Measurements from ENCODE around the gene E2F4. TPM values are rescaled to one million over a fixed set of nuclear protein-coding genes. Genes with fewer than 3 reads are reported as not detected.

The E2F4 gene
- total RNA-seq, 1 donor from 2014 or later = 35.3 TPM

DNA sequence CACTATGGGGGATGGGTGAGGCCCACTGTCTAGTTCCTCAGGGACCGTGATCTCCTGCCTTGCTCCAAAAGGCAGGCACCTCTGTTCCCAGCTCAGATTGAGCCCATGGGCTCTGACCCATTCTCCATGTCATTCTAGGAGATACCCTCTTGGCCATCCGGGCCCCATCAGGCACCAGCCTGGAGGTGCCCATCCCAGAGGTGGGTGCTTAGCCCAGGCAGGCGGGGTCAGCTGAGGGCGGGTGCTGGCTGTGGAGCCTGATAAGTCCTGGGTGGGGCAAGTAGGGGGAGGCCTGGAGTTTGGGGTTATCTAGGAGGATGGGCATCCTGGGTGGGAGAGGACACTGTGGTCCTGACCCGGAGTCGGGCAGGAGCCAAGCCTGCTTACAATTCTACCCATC is 2.3 kb downstream of the E2F4 start:
- TF ChIP-seq EZH2phosphoT487 (IDR thresholded peaks at IDR 0.05) = no peak
- TF ChIP-seq, protein P1, sequence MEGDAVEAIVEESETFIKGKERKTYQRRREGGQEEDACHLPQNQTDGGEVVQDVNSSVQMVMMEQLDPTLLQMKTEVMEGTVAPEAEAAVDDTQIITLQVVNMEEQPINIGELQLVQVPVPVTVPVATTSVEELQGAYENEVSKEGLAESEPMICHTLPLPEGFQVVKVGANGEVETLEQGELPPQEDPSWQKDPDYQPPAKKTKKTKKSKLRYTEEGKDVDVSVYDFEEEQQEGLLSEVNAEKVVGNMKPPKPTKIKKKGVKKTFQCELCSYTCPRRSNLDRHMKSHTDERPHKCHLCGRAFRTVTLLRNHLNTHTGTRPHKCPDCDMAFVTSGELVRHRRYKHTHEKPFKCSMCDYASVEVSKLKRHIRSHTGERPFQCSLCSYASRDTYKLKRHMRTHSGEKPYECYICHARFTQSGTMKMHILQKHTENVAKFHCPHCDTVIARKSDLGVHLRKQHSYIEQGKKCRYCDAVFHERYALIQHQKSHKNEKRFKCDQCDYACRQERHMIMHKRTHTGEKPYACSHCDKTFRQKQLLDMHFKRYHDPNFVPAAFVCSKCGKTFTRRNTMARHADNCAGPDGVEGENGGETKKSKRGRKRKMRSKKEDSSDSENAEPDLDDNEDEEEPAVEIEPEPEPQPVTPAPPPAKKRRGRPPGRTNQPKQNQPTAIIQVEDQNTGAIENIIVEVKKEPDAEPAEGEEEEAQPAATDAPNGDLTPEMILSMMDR (IDR thresholded peaks at IDR 0.05) = no peak
- TF ChIP-seq EZH2 (IDR thresholded peaks at IDR 0.05) = no peak
- H3K36me3 Mint-ChIP-seq = peaks cover 16% of the 10 kb centered on the region
- Histone ChIP-seq H4K20me1 (ENCODE audit: low read depth) (peaks cover 43% of the 10 kb centered on the region), H3K4me2 (no peak overlapping the region), H3K27me3 (no peaks in the 10 kb centered on the region), H3K79me2 (ENCODE audit: low read depth) (peaks cover 24% of the 10 kb centered on the region), H3K9me3 (ENCODE audit: low read depth) (no peaks in the 10 kb centered on the region), H3K9ac (no peak overlapping the region), H3F3A (ENCODE audit: low read depth) (peaks cover 20% of the 10 kb centered on the region), H3K36me3 (no peaks in the 10 kb centered on the region), H3K4me3 (no peak overlapping the region), H2AFZ (replicated peaks) (no peak overlapping the region), H3K27ac (no peak overlapping the region), H3K4me1 (peaks cover 14% of the 10 kb centered on the region)
- H3K4me3 Mint-ChIP-seq = peak overlapping the region; percentile 92
- DNase-seq (ENCODE audit: low spot score) = no peak
- H3K27me3 Mint-ChIP-seq (ENCODE audit: insufficient read depth, low read depth) = peaks cover 5% of the 10 kb centered on the region
- H3K27ac Mint-ChIP-seq = no peak overlapping the region
- peaks cover 22% of the 10 kb centered on the region for H3K4me1 Mint-ChIP-seq
- no peaks in the 10 kb centered on the region for H3K9me3 Mint-ChIP-seq

DNA sequence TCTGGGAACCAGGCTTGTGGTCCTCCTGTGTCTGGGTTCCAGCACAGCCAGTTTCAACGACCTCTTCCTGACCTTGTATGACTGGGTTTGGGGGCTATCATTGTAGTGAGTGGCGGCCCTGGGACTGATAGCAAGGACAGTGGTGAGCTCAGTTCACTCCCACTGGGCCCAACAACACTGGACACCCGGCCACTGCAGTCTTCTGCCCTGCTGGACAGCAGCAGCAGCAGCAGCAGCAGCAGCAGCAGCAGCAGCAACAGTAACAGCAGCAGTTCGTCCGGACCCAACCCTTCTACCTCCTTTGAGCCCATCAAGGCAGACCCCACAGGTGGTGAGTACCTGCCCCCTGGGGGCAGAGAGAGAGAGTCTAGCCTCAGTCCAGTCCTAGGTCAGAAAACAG is 3.7 kb downstream of the E2F4 start:
- no peak for DNase-seq (ENCODE audit: low spot score)
- H3K27me3 Mint-ChIP-seq (ENCODE audit: insufficient read depth, low read depth) = peaks cover 5% of the 10 kb centered on the region
- H3K9ac ChIP-seq = no peak overlapping the region
- no peak overlapping the region for H3K27ac Mint-ChIP-seq
- H3K9me3 Mint-ChIP-seq = no peaks in the 10 kb centered on the region
- TF ChIP-seq EZH2 (IDR thresholded peaks at IDR 0.05) = no peak
- TF ChIP-seq EZH2phosphoT487 (IDR thresholded peaks at IDR 0.05) = no peak
- TF ChIP-seq, protein P1 (IDR thresholded peaks at IDR 0.05) = no peak
- peaks cover 14% of the 10 kb centered on the region for H3K4me1 ChIP-seq
- no peak overlapping the region for H2AFZ ChIP-seq (replicated peaks)
- no peaks in the 10 kb centered on the region for H3K27me3 ChIP-seq
- H3K4me3 ChIP-seq = no peak overlapping the region
- H4K20me1 ChIP-seq (ENCODE audit: low read depth) = peaks cover 53% of the 10 kb centered on the region
- peaks cover 22% of the 10 kb centered on the region for H3K4me1 Mint-ChIP-seq
- H3F3A ChIP-seq (ENCODE audit: low read depth) = peaks cover 24% of the 10 kb centered on the region
- H3K36me3 ChIP-seq = no peaks in the 10 kb centered on the region
- H3K4me2 ChIP-seq = no peak overlapping the region
- no peak overlapping the region for H3K27ac ChIP-seq
- H3K9me3 ChIP-seq (ENCODE audit: low read depth) = no peaks in the 10 kb centered on the region
- peaks cover 24% of the 10 kb centered on the region for H3K79me2 ChIP-seq (ENCODE audit: low read depth)
- no peak overlapping the region for H3K4me3 Mint-ChIP-seq
- H3K36me3 Mint-ChIP-seq = peaks cover 18% of the 10 kb centered on the region

DNA sequence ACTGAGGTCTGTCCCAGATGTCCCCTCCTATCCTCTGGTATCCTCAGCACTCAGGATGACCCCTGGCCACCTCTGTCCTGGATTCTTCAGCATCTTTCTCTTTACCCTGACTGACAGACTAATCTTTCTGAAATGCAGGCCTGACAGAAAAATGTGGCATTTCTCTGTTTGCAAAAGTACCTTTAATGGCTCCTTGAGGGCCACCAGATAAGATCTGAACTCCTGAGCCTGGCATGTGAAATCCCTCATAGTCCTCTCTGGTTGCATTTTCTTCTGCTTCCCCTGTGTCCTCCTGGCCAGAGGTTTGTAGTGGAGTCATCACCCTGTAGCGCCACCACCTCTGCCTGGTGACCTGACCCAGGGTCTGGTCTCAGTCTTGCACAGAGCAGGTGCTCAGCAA is 4.9 kb downstream of the E2F4 start:
- Mint-ChIP-seq H3K27me3 (ENCODE audit: insufficient read depth, low read depth) (peaks cover 5% of the 10 kb centered on the region), H3K4me3 (peak overlapping the region; percentile 4), H3K9me3 (no peaks in the 10 kb centered on the region), H3K27ac (peak overlapping the region; percentile 26), H3K36me3 (peaks cover 18% of the 10 kb centered on the region), H3K4me1 (peaks cover 16% of the 10 kb centered on the region)
- H3F3A ChIP-seq (ENCODE audit: low read depth) = peaks cover 24% of the 10 kb centered on the region
- H3K4me3 ChIP-seq = no peak overlapping the region
- H3K4me2 ChIP-seq = no peak overlapping the region
- peaks cover 55% of the 10 kb centered on the region for H4K20me1 ChIP-seq (ENCODE audit: low read depth)
- H3K9ac ChIP-seq = no peak overlapping the region
- H3K9me3 ChIP-seq (ENCODE audit: low read depth) = no peaks in the 10 kb centered on the region
- H2AFZ ChIP-seq (replicated peaks) = no peak overlapping the region
- TF ChIP-seq, protein P1 (IDR thresholded peaks at IDR 0.05) = no peak
- TF ChIP-seq EZH2phosphoT487 (IDR thresholded peaks at IDR 0.05) (no peak), EZH2 (IDR thresholded peaks at IDR 0.05) (no peak)
- no peaks in the 10 kb centered on the region for H3K36me3 ChIP-seq
- H3K79me2 ChIP-seq (ENCODE audit: low read depth) = peaks cover 24% of the 10 kb centered on the region
- H3K27me3 ChIP-seq = no peaks in the 10 kb centered on the region
- peaks cover 14% of the 10 kb centered on the region for H3K4me1 ChIP-seq
- DNase-seq (ENCODE audit: low spot score) = no peak
- no peak overlapping the region for H3K27ac ChIP-seq

Measured in neural progenitor cell (in vitro differentiated cells).